Liver (tissue), 9 donors: Measurements from ENCODE around the gene RPS6KC1. TPM values are rescaled to one million over a fixed set of nuclear protein-coding genes. Genes with fewer than 3 reads are reported as not detected.
"Not testable (repeated sequence)": the region's sequence is repeated elsewhere in the genome, so short reads cannot be mapped to it uniquely, and the experiment has no call there.

ENCODE experiments used
- DNase-seq: peaks from one replicate; pipeline ENCODE4 v3.0.0-alpha.2; 2017; ENCODE audit warnings: low spot score
- H3K27ac ChIP-seq, 2 donors: one replicate each; pipeline ENCODE4 v1.7.0; 2013; ENCODE audit warnings: inconsistent platforms in 2 of 2, low read length in 2 of 2, control low read depth in 1 of 2, low read depth in 1 of 2, mild to moderate bottlenecking in 1 of 2
- H3K27me3 ChIP-seq, 4 donors: one replicate each; pipeline versions ENCODE4 v1.6.1 to v1.7.0; 2013; ENCODE audit warnings: low read length in 3 of 4, inconsistent platforms in 1 of 4, mild to moderate bottlenecking in 1 of 4, moderate library complexity in 1 of 4; ENCODE audit not compliant: control insufficient read depth in 4 of 4, insufficient read depth in 4 of 4
- H3K36me3 ChIP-seq, 4 donors: one replicate each; pipeline versions ENCODE4 v1.6.1 to v1.7.0; 2013; ENCODE audit warnings: low read length in 3 of 4, mild to moderate bottlenecking in 3 of 4, low read depth in 1 of 4, moderate library complexity in 1 of 4; ENCODE audit not compliant: control insufficient read depth in 4 of 4, insufficient read depth in 3 of 4
- H3K4me1 ChIP-seq, 4 donors: one replicate each; pipeline versions ENCODE4 v1.6.1 to v1.7.0; 2013; ENCODE audit warnings: low read length in 3 of 4, mild to moderate bottlenecking in 3 of 4, moderate library complexity in 1 of 4; ENCODE audit not compliant: control insufficient read depth in 4 of 4, insufficient read depth in 4 of 4
- H3K4me3 ChIP-seq, 3 donors: one replicate each; pipeline versions ENCODE4 v1.6.1 to v1.7.0; 2013; ENCODE audit warnings: low read length in 3 of 3, control low read depth in 1 of 3, low read depth in 1 of 3, mild to moderate bottlenecking in 1 of 3
- H3K9ac ChIP-seq, 2 donors: one replicate each; pipeline ENCODE4 v1.7.0; 2013; ENCODE audit warnings: low read length in 2 of 2, mild to moderate bottlenecking in 2 of 2, moderate library complexity in 2 of 2, control low read depth in 1 of 2, low read depth in 1 of 2
- H3K9me3 ChIP-seq, 4 donors: one replicate each; pipeline versions ENCODE4 v1.6.1 to v1.7.0; 2013; ENCODE audit warnings: low read length in 3 of 4; ENCODE audit not compliant: control insufficient read depth in 4 of 4
- CTCF ChIP-seq: fragments of 150-350 bp; IDR thresholded peaks from 2 replicates; pipeline ENCODE4 v1.5.1; 2017; ENCODE audit warnings: improper control_type of control experiment, low read depth, low read length; ENCODE audit not compliant: missing input control
- EGR1 ChIP-seq, 2 donors: IDR thresholded peaks; 2 replicates each; pipeline ENCODE4 v1.6.1; 2016 to 2018; ENCODE audit warnings: antibody characterized with exemption in 2 of 2, low read depth in 2 of 2
- FOXA1 ChIP-seq: IDR thresholded peaks from 2 replicates; pipeline ENCODE4 v1.6.1; 2016; ENCODE audit warnings: antibody characterized with exemption
- FOXA2 ChIP-seq: IDR thresholded peaks from 2 replicates; pipeline ENCODE4 v1.6.1; 2016; ENCODE audit warnings: antibody characterized with exemption
- HNF4G ChIP-seq: IDR thresholded peaks from 2 replicates; pipeline ENCODE4 v1.6.1; 2016; ENCODE audit warnings: antibody characterized with exemption
- JUND ChIP-seq, 2 donors: IDR thresholded peaks; 2 replicates each; pipeline ENCODE4 v1.6.1; 2016; ENCODE audit warnings: antibody characterized with exemption in 2 of 2
- RAD21 ChIP-seq, 2 donors: IDR thresholded peaks; 2 replicates each; pipeline ENCODE4 v1.6.1; 2016; ENCODE audit warnings: antibody characterized with exemption in 2 of 2, mild to moderate bottlenecking in 2 of 2
- REST ChIP-seq: IDR thresholded peaks from 2 replicates; pipeline ENCODE4 v1.6.1; 2016; ENCODE audit warnings: antibody characterized with exemption, mild to moderate bottlenecking
- RXRA ChIP-seq, 2 donors: IDR thresholded peaks; 2 replicates each; pipeline ENCODE4 v1.6.1; 2017 to 2018; ENCODE audit warnings: antibody characterized with exemption in 2 of 2, mild to moderate bottlenecking in 1 of 2
- SP1 ChIP-seq: IDR thresholded peaks from 2 replicates; pipeline ENCODE4 v1.6.1; 2018; ENCODE audit warnings: antibody characterized with exemption, mild to moderate bottlenecking
- TAF1 ChIP-seq: conservative IDR thresholded peaks from 2 replicates; pipeline ENCODE4 v1.6.1; 2016; ENCODE audit warnings: antibody characterized with exemption, mild to moderate bottlenecking
- YY1 ChIP-seq: IDR thresholded peaks from 2 replicates; pipeline ENCODE4 v1.6.1; 2016; ENCODE audit warnings: antibody characterized with exemption, mild to moderate bottlenecking
- ZBTB33 ChIP-seq: IDR thresholded peaks from 2 replicates; pipeline ENCODE4 v1.6.1; 2016; ENCODE audit warnings: antibody characterized with exemption
- WGBS: extraction: QIAGEN DNeasy Blood & Tissue Kit; methylation state at CpG from one replicate; pipeline ENCODE4 v1.1.7; 2013; 5-methylcytosine and 5-hydroxymethylcytosine counted together
- polyA plus RNA-seq, 2 donors: library from polyadenylated mRNA; stranded (reverse) in 1 of 2; unstranded in 1 of 2; fragments of 200-250 nt in 1 of 2; fragments of >200 nt in 1 of 2; fragmentation: Nextera tagmentation in 1 of 2; extraction: Ambion mirVana in 1 of 2; gene quantifications; one replicate each; pipeline versions ENCODE4 v1.2.1 to v1.2.3, GENCODE V29; 2013 to 2015
- total RNA-seq, 2 donors: library from RNA; depleted of rRNA; stranded (reverse); fragments of >200 nt; gene quantifications; one replicate each; pipeline ENCODE4 v1.2.3, GENCODE V29; 2014
- donor health status: healthy.
- donor health status: healthy.
- donor health status: healthy.
- donor health status: healthy.
- donor health status: healthy.

RPS6KC1 gene
- total and polyA plus RNA-seq, 4 donors, result 3.5 to 15.6 (median 9.8) TPM

GRCh38 chr1:213138892-213139291, 87.9 kb downstream of the RPS6KC1 start:
- H3K36me3 ChIP-seq, result no peaks in the 10 kb centered on the region
- no peak for TF ChIP-seq SP1
- no peak for TF ChIP-seq HNF4G
- no peak for TF ChIP-seq TAF1
- no peak for TF ChIP-seq RXRA (IDR thresholded peaks at IDR 0.05)
- no peak for TF ChIP-seq RAD21 (IDR thresholded peaks at IDR 0.05)
- no peak overlapping the region for H3K9ac ChIP-seq
- WGBS, result 96% methylated on average over 1 of the region's 1 CpG
- peaks cover 0 to 9% (median 5%) of the 10 kb centered on the region in 4 donors for H3K4me1 ChIP-seq
- H3K4me3 ChIP-seq, result no peak overlapping the region
- DNase-seq, result no peak
- no peaks in the 10 kb centered on the region for H3K9me3 ChIP-seq
- H3K27ac ChIP-seq, result no peak overlapping the region
- H3K27me3 ChIP-seq, result no peaks in the 10 kb centered on the region

- H3K9ac ChIP-seq, result no peak overlapping the region
- TF ChIP-seq ZBTB33 (no peak), YY1 (no peak), FOXA2 (no peak), FOXA1 (no peak), EGR1 (IDR thresholded peaks at IDR 0.05; ENCODE audit: low read depth in 2 of 2) (no peak), CTCF (no peak), RAD21 (IDR thresholded peaks at IDR 0.05) (no peak), REST (no peak), SP1 (no peak), JUND (IDR thresholded peaks at IDR 0.05) (no peak), TAF1 (no peak)
Measured at GRCh38 chr1:213148905-213149304, 97.9 kb downstream of the RPS6KC1 start.

GRCh38 chr1:213150090-213150489, 99.0 kb downstream of the RPS6KC1 start:
- H3K27ac ChIP-seq, H3K36me3 ChIP-seq, H3K4me3 ChIP-seq, H3K27me3 ChIP-seq, H3K9ac ChIP-seq, DNase-seq, H3K9me3 ChIP-seq, H3K4me1 ChIP-seq: not testable (repeated sequence)
- no CpG with 5 or more reads among the region's 2 CpGs for whole genome bisulfite sequencing

More at GRCh38 chr1:213148905-213149304, 97.9 kb downstream of the RPS6KC1 start:
- WGBS, result 97% methylated on average over 2 of the region's 2 CpGs
- Histone ChIP-seq H3K36me3 (peaks cover 0 to 2% (median 0%) of the 10 kb centered on the region in 4 donors), H3K4me1 (no peaks in the 10 kb centered on the region), H3K4me3 (no peak overlapping the region), H3K27me3 (no peaks in the 10 kb centered on the region), H3K9me3 (no peaks in the 10 kb centered on the region), H3K27ac (no peak overlapping the region)
- no peak for DNase-seq
